Ascending aorta (tissue), 2 donors: ENCODE data around the gene KRTAP5-9. TPM values are rescaled to one million over a fixed set of nuclear protein-coding genes. Genes with fewer than 3 reads are reported as not detected.

ENCODE experiments used
- DNase-seq, 2 donors: peaks; one replicate each; pipeline ENCODE4 v3.0.0-alpha.2; 2019; ENCODE audit warnings: low spot score in 2 of 2
- H3K27ac ChIP-seq, 2 donors: fragments of 200-600 bp; sonication (generic); one replicate each; pipeline ENCODE4 v1.5.1; 2016 to 2017; ENCODE audit warnings: mild to moderate bottlenecking in 1 of 2
- H3K27me3 ChIP-seq: fragments of 200-600 bp; sonication (generic); one replicate; pipeline ENCODE4 v1.5.1; 2017
- H3K36me3 ChIP-seq, 2 donors: fragments of 200-600 bp; sonication (generic); one replicate each; pipeline ENCODE4 v1.5.1; 2016
- H3K4me1 ChIP-seq, 2 donors: fragments of 200-600 bp; sonication (generic); one replicate each; pipeline ENCODE4 v1.5.1; 2016 to 2017; ENCODE audit warnings: mild to moderate bottlenecking in 1 of 2
- H3K4me3 ChIP-seq, 2 donors: fragments of 200-600 bp; sonication (generic); one replicate each; pipeline ENCODE4 v1.5.1; 2016 to 2017; ENCODE audit warnings: mild to moderate bottlenecking in 1 of 2
- H3K9me3 ChIP-seq, 2 donors: fragments of 200-600 bp; sonication (generic); one replicate each; pipeline ENCODE4 v1.5.1; 2016
- CTCF ChIP-seq, 3 experiments: fragments of 200-600 bp in 2 of 3; fragments of 450-650 bp in 1 of 3; sonication (generic) in 2 of 3; IDR thresholded peaks; one replicate each; pipeline ENCODE4 v1.5.1; 2016 to 2019; ENCODE audit warnings: antibody characterized with exemption in 3 of 3, mild to moderate bottlenecking in 1 of 3, moderate library complexity in 1 of 3
- intact Hi-C: fragments of 100-400 bp; cut with DNase I; formaldehyde crosslinking; loops from one replicate; pipeline ENCODE4 v1.15.1; 2023
- total RNA-seq: library from RNA; depleted of rRNA; stranded (reverse); fragments of >200 nt; gene quantifications from one replicate; pipeline ENCODE4 v1.1.0, GENCODE V29; 2016

Gene KRTAP5-9
- total RNA-seq, 1 donor from 2014 or later: not detected

GRCh38 chr11:71543866-71544265, 4.4 kb upstream of the KRTAP5-9 start:
- H3K4me1 ChIP-seq: no peaks in the 10 kb centered on the region
- DNase-seq: no peak
- no peaks in the 10 kb centered on the region for H3K9me3 ChIP-seq
- H3K27me3 ChIP-seq: no peaks in the 10 kb centered on the region
- no peak overlapping the region for H3K4me3 ChIP-seq
- no peak for TF ChIP-seq CTCF (IDR thresholded peaks at IDR 0.05)
- no peak overlapping the region for H3K27ac ChIP-seq
- no peaks in the 10 kb centered on the region for H3K36me3 ChIP-seq
- intact Hi-C loops: no loop called here

- DNase-seq: no peak
- intact Hi-C loops: no loop called here
- no peaks in the 10 kb centered on the region for H3K27me3 ChIP-seq
- TF ChIP-seq CTCF (IDR thresholded peaks at IDR 0.05): no peak
- no peaks in the 10 kb centered on the region for H3K36me3 ChIP-seq
- no peaks in the 10 kb centered on the region for H3K4me1 ChIP-seq
- no peak overlapping the region for H3K27ac ChIP-seq
- H3K9me3 ChIP-seq: no peaks in the 10 kb centered on the region
- H3K4me3 ChIP-seq: no peak overlapping the region
These were observed 3.5 kb upstream of the KRTAP5-9 start for GRCh38 chr11:71544525-71545214.

GRCh38 chr11:71545405-71545966, 2.7 kb upstream of the KRTAP5-9 start:
- no peaks in the 10 kb centered on the region for H3K36me3 ChIP-seq
- no peaks in the 10 kb centered on the region for H3K9me3 ChIP-seq
- DNase-seq: no peak
- no peak overlapping the region for H3K4me3 ChIP-seq
- no peaks in the 10 kb centered on the region for H3K27me3 ChIP-seq
- no peak overlapping the region for H3K27ac ChIP-seq
- no peaks in the 10 kb centered on the region for H3K4me1 ChIP-seq
- TF ChIP-seq CTCF (IDR thresholded peaks at IDR 0.05): no peak
- intact Hi-C loops: no loop called here

GRCh38 chr11:71548716-71549151, 514 bp downstream of the KRTAP5-9 start:
- intact Hi-C loops: no loop called here

GRCh38 chr11:71551711-71552110, 3.5 kb downstream of the KRTAP5-9 start:
- no peaks in the 10 kb centered on the region for H3K4me1 ChIP-seq
- no peaks in the 10 kb centered on the region for H3K9me3 ChIP-seq
- no peak for DNase-seq
- no peak overlapping the region for H3K27ac ChIP-seq
- H3K36me3 ChIP-seq: no peaks in the 10 kb centered on the region
- H3K27me3 ChIP-seq: no peaks in the 10 kb centered on the region
- H3K4me3 ChIP-seq: no peak overlapping the region
- intact Hi-C loops: no loop called here
- no peak for TF ChIP-seq CTCF (IDR thresholded peaks at IDR 0.05)

More at GRCh38 chr11:71548716-71549151, 514 bp downstream of the KRTAP5-9 start:
- no peak for TF ChIP-seq CTCF (IDR thresholded peaks at IDR 0.05)
- no peak overlapping the region for H3K27ac ChIP-seq
- H3K4me3 ChIP-seq: no peak overlapping the region
- H3K9me3 ChIP-seq: no peaks in the 10 kb centered on the region
- no peaks in the 10 kb centered on the region for H3K36me3 ChIP-seq
- H3K4me1 ChIP-seq: no peaks in the 10 kb centered on the region
- DNase-seq: no peak
- no peaks in the 10 kb centered on the region for H3K27me3 ChIP-seq
